Trophoblast cell (in vitro differentiated cells and primary cell): Measurements from ENCODE around the gene ZNF136.
A peak's percentile ranks its signal among the peaks of the same experiment; 100 is the strongest.

Source experiments
- DNase-seq, 2 donors: peaks; one replicate each; pipeline ENCODE4 v3.0.0-alpha.2; 2016
- H2AFZ ChIP-seq: 2 replicates; pipeline ENCODE4 v1.6.1; 2013; ENCODE audit warnings: low read length, moderate library complexity, mild to moderate bottlenecking; ENCODE audit not compliant: insufficient read depth, poor library complexity
- H2AK5ac ChIP-seq: 2 replicates; pipeline ENCODE4 v1.6.1; 2013; ENCODE audit warnings: mild to moderate bottlenecking, low read length
- H2BK120ac ChIP-seq: 2 replicates; pipeline ENCODE4 v1.6.1; 2013; ENCODE audit warnings: low read length, mild to moderate bottlenecking, moderate library complexity; ENCODE audit not compliant: insufficient read depth, poor library complexity
- H2BK12ac ChIP-seq: 2 replicates; pipeline ENCODE4 v1.6.1; 2013; ENCODE audit warnings: mild to moderate bottlenecking, low read length, moderate library complexity
- H2BK5ac ChIP-seq: 2 replicates; pipeline ENCODE4 v1.6.1; 2013; ENCODE audit warnings: low read length, low read depth, moderate library complexity, mild to moderate bottlenecking; ENCODE audit not compliant: poor library complexity
- H3K14ac ChIP-seq: 2 replicates; pipeline ENCODE4 v1.6.1; 2013; ENCODE audit warnings: mild to moderate bottlenecking, low read length
- H3K18ac ChIP-seq: 2 replicates; pipeline ENCODE4 v1.6.1; 2013; ENCODE audit warnings: mild to moderate bottlenecking, low read length
- H3K23ac ChIP-seq: 2 replicates; pipeline ENCODE4 v1.6.1; 2013; ENCODE audit warnings: low read length
- H3K27ac ChIP-seq: 2 replicates; pipeline ENCODE4 v1.5.1; 2013; ENCODE audit warnings: low read depth, mild to moderate bottlenecking, inconsistent platforms, low read length, moderate library complexity
- H3K27me3 ChIP-seq: 2 replicates; pipeline ENCODE4 v1.6.1; 2013; ENCODE audit warnings: inconsistent platforms, mild to moderate bottlenecking, low read length, moderate library complexity; ENCODE audit not compliant: insufficient read depth
- H3K36me3 ChIP-seq, 2 experiments: 1 replicate in 1 of 2; 2 replicates in 1 of 2; pipeline ENCODE4 v1.6.1; 2013; ENCODE audit warnings: low read length in 2 of 2, mild to moderate bottlenecking in 2 of 2, moderate library complexity in 1 of 2; ENCODE audit not compliant: insufficient read depth in 2 of 2, control insufficient read depth in 1 of 2
- H3K4ac ChIP-seq: 2 replicates; pipeline ENCODE4 v1.6.1; 2013; ENCODE audit warnings: low read depth, mild to moderate bottlenecking, low read length, moderate library complexity
- H3K4me1 ChIP-seq, 2 experiments: 1 replicate in 1 of 2; 2 replicates in 1 of 2; pipeline ENCODE4 v1.6.1; 2013; ENCODE audit warnings: low read length in 2 of 2, mild to moderate bottlenecking in 2 of 2, moderate library complexity in 1 of 2; ENCODE audit not compliant: insufficient read depth in 2 of 2, control insufficient read depth in 1 of 2
- H3K4me2 ChIP-seq: 2 replicates; pipeline ENCODE4 v1.6.1; 2013; ENCODE audit warnings: inconsistent platforms, mild to moderate bottlenecking, low read length, moderate library complexity
- H3K4me3 ChIP-seq: 2 replicates; pipeline ENCODE4 v1.5.1; 2013; ENCODE audit warnings: mild to moderate bottlenecking, low read depth, low read length, inconsistent platforms
- H3K79me1 ChIP-seq: one replicate; pipeline ENCODE4 v1.6.1; 2013; ENCODE audit warnings: low read length
- H3K79me2 ChIP-seq: 2 replicates; pipeline ENCODE4 v1.6.1; 2013; ENCODE audit warnings: low read length, mild to moderate bottlenecking; ENCODE audit not compliant: control insufficient read depth, insufficient read depth, poor library complexity
- H3K9ac ChIP-seq: 2 replicates; pipeline ENCODE4 v1.6.1; 2013; ENCODE audit warnings: mild to moderate bottlenecking, low read length
- H3K9me3 ChIP-seq: 2 replicates; pipeline ENCODE4 v1.6.1; 2013; ENCODE audit warnings: low read depth, mild to moderate bottlenecking, control low read depth, inconsistent platforms, low read length; ENCODE audit not compliant: insufficient read depth
- H4K12ac ChIP-seq: 2 replicates; pipeline ENCODE4 v1.6.1; 2013; ENCODE audit warnings: low read depth, mild to moderate bottlenecking, low read length, moderate library complexity
- H4K8ac ChIP-seq: 2 replicates; pipeline ENCODE4 v1.6.1; 2013; ENCODE audit warnings: low read depth, mild to moderate bottlenecking, low read length, moderate library complexity
- H4K91ac ChIP-seq: one replicate; pipeline ENCODE4 v1.6.1; 2013; ENCODE audit warnings: low read depth, mild to moderate bottlenecking, low read length, moderate library complexity
- WGBS: extraction: QIAGEN DNeasy Blood & Tissue Kit; methylation state at CpG from one replicate; pipeline ENCODE4 v1.1.7; 2013; ENCODE audit warnings: missing lambda C conversion rate; ENCODE audit not compliant: insufficient read length, insufficient coverage; ENCODE audit errors: extremely low coverage; 5-methylcytosine and 5-hydroxymethylcytosine counted together

Gene ZNF136

GRCh38 chr19:12229990-12230389, 67.1 kb downstream of the ZNF136 start:
- no peak overlapping the region for H3K4me2 ChIP-seq
- H2AFZ ChIP-seq: no peak overlapping the region
- no peak overlapping the region for H3K4me3 ChIP-seq
- no peaks in the 10 kb centered on the region for H3K79me2 ChIP-seq
- H3K79me1 ChIP-seq: no peaks in the 10 kb centered on the region
- no peak overlapping the region for H3K9ac ChIP-seq
- no peaks in the 10 kb centered on the region for H3K4me1 ChIP-seq
- no peak overlapping the region for H4K91ac ChIP-seq
- no CpG with 5 or more reads among the region's 3 CpGs for WGBS
- H3K14ac ChIP-seq: no peak overlapping the region
- no peak overlapping the region for H4K8ac ChIP-seq
- no peak overlapping the region for H4K12ac ChIP-seq
- H2AK5ac ChIP-seq: no peak overlapping the region
- no peak for DNase-seq
- H3K27ac ChIP-seq: no peak overlapping the region
- no peaks in the 10 kb centered on the region for H3K27me3 ChIP-seq
- H3K9me3 ChIP-seq: peaks cover 11% of the 10 kb centered on the region
- H3K36me3 ChIP-seq: peaks cover 7 to 16% of the 10 kb centered on the region in 2 experiments
- no peak overlapping the region for H2BK120ac ChIP-seq
- no peak overlapping the region for H2BK5ac ChIP-seq
- H2BK12ac ChIP-seq: no peak overlapping the region
- H3K18ac ChIP-seq: no peak overlapping the region
- no peak overlapping the region for H3K4ac ChIP-seq
- H3K23ac ChIP-seq: no peak overlapping the region

DNA sequence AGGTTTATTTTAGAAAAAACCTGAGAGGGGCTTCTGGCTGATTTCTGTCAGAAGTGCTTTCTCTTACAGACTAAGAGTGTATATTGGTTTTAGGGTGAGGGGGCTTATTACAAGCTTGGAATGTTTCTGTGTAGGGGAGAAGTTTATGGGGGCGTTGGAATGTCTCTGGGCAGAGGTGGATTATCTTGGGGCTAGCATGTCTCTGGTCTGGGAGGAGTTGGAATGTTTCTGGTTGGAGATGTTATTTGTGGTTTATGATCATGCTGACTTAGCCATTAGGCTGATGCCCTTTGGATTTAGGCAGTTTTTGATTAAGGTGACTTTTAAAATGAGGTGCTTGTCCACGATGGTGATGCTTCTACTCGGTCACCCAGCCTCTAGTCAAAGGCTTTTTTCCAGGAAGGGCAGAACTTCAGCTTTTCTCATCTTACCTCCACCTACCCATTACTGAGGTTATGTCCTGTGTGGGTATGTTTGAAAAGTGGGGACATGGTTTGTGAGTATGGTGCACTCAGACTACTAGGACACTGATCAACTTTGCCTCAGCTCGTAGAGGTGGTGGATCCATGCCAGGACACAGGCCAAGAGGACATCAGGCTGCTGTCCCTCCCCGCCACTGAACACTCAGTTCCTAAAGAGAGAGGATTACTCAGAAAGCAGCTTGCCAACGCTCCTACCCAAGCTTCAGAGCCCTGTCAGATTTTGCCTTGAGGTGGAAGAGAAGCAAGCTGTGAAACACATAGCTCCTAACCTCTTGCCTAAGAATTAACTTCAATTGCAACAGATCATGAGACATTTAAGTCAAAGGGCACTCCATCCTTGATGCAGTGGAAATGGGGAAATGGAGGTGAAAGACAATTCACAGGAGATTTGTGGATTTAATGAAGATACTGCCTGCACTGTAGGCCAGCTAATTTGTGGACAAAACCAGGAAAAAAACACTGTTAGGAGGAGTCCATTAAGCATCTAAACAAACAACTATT, 68.1 kb downstream of the ZNF136 start:
- Histone ChIP-seq H3K23ac (no peak overlapping the region), H3K27me3 (no peaks in the 10 kb centered on the region), H3K79me1 (no peaks in the 10 kb centered on the region), H3K27ac (no peak overlapping the region), H2BK120ac (no peak overlapping the region), H4K91ac (no peak overlapping the region), H3K4me3 (no peak overlapping the region), H2BK12ac (no peak overlapping the region), H3K14ac (no peak overlapping the region), H3K9me3 (peaks cover 11% of the 10 kb centered on the region), H3K4ac (no peak overlapping the region), H2BK5ac (no peak overlapping the region), H3K4me2 (no peak overlapping the region), H2AK5ac (no peak overlapping the region), H3K4me1 (no peaks in the 10 kb centered on the region), H3K36me3 (peaks cover 6 to 16% of the 10 kb centered on the region in 2 experiments), H3K18ac (no peak overlapping the region), H3K9ac (no peak overlapping the region), H3K79me2 (no peaks in the 10 kb centered on the region), H4K8ac (no peak overlapping the region), H4K12ac (no peak overlapping the region), H2AFZ (no peak overlapping the region)
- DNase-seq: peak; percentile 15 to 43
- no CpG with 5 or more reads among the region's 6 CpGs for WGBS

GRCh38 chr19:12232961-12233360, 70.1 kb downstream of the ZNF136 start:
- Histone ChIP-seq H3K18ac (no peak overlapping the region), H4K12ac (no peak overlapping the region), H4K91ac (no peak overlapping the region), H3K4me2 (no peak overlapping the region), H2BK12ac (no peak overlapping the region), H3K4me3 (no peak overlapping the region), H3K79me1 (no peaks in the 10 kb centered on the region), H4K8ac (no peak overlapping the region), H2BK120ac (no peak overlapping the region), H3K4me1 (no peaks in the 10 kb centered on the region), H3K36me3 (peaks cover 15 to 25% of the 10 kb centered on the region in 2 experiments), H3K9me3 (peaks cover 17% of the 10 kb centered on the region), H3K14ac (no peak overlapping the region), H2BK5ac (no peak overlapping the region), H3K4ac (no peak overlapping the region), H3K27ac (no peak overlapping the region), H2AFZ (no peak overlapping the region), H3K9ac (no peak overlapping the region), H3K27me3 (no peaks in the 10 kb centered on the region), H3K23ac (no peak overlapping the region), H3K79me2 (no peaks in the 10 kb centered on the region), H2AK5ac (no peak overlapping the region)
- no peak for DNase-seq
- no CpG with 5 or more reads among the region's 3 CpGs for WGBS

DNA sequence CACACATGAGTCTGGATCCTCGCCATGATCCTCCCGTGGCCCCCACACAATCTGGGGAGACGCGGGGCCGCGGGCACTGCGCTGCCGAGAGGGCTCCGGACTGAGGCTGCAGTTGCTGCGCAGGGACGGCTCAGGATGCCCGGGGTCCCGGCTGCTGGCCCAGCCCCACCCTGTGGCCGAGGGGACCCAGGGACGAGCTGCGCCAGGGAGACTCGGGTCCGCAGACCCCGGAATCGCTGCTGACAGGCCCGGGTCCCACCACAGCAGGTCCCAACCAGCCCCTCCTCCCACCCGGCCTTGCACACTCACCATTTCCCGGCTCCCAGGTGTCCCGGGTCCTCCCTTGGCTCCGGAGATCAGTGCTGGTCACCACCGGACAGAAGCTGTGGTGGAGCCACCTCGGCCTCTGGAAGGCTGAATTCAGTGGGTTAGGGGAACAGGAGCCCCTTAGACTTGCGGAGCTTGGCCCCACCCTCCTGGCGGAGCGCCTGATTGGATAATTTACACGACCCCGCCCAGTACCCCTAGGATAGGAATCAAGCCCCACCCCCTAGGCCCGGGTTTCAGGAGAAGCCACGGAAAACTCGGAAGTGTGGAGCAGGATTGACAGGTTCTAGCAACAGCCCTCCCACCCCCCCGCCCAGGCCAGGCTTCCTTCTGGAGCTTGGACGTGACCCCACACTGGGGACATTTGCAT, 74.4 kb downstream of the ZNF136 start:
- Histone ChIP-seq H2BK120ac (no peak overlapping the region), H3K4me1 (no peaks in the 10 kb centered on the region), H4K12ac (no peak overlapping the region), H4K8ac (no peak overlapping the region), H3K79me2 (no peaks in the 10 kb centered on the region), H3K4me2 (no peak overlapping the region), H2AK5ac (no peak overlapping the region), H3K27ac (no peak overlapping the region), H2AFZ (no peak overlapping the region), H3K79me1 (no peaks in the 10 kb centered on the region), H3K4me3 (no peak overlapping the region), H2BK12ac (no peak overlapping the region), H3K18ac (no peak overlapping the region), H3K27me3 (no peaks in the 10 kb centered on the region), H3K36me3 (peaks cover 14 to 19% of the 10 kb centered on the region in 2 experiments), H3K23ac (no peak overlapping the region), H3K4ac (no peak overlapping the region), H3K9ac (no peak overlapping the region), H4K91ac (no peak overlapping the region), H3K9me3 (peaks cover 10% of the 10 kb centered on the region), H3K14ac (no peak overlapping the region), H2BK5ac (no peak overlapping the region)
- DNase-seq: no peak
- WGBS: no CpG with 5 or more reads among the region's 37 CpGs
